KG1 (cell line): ENCODE measurements around the gene TBC1D21.

Source experiments
- DNase-seq: peaks from one replicate; lab custom pipeline; 2025; lab: John Stamatoyannopoulos, UW

The TBC1D21 gene

DNA sequence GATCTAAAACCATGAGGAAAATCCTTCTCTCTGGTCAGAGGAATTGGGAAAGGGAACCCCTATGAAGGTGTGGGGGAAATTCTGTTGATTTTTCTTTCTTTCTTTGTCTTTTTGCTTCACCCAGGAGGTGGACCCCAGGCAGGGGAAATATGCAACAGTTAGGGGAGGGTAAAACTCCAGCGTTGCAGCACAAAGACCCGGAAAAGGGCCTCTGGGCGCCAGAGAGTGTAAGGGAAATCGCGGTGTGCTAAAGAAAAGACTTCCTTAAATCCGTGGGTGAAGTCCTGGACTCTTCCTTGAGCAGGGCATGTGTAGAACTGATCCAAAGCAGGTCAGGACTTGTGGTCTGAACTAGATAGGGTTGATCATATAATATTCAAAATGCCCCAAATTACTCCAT lies 11.1 kb upstream of the TBC1D21 start:
- DNase-seq, result no peak

DNA sequence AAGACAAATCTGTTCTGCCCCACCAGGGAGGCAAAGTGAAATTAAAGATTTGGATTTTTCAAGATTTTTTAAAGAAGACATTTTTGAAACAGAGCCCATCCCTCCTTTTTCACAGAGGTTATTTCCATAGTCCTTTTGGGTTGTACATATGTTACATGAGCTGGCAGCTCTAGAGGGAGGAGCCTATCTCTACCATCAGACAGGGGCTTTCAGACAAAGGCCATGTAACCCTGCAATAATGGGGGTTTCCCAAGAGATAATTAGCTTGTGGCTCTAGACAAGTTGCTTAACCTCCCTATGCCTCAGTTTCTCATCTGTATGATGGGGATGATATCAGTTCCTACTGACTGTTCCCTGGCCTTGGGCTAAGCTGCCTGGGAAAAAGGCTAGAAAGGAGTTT lies 8.0 kb upstream of the TBC1D21 start:
- DNase-seq, result no peak

DNA sequence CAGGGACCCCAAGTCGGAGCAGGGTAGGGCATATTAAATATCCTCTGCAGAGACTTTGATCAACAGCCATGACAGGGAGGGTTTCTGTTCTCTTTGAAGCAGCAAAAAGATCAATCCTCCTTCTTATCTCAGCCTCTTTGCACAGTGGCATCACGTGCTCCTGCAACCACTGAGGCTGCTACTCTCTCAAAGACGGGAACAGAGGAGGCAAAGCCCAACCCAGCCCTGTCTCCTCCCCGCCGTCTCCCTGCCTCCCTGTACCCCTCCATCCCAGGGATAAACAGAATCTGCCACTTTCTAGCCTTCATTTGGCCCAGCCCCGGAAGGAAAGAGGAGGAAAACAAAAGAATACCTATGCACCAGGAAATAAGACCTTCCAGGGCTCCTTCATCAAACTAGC lies 7.5 kb upstream of the TBC1D21 start:
- no peak for DNase-seq

DNA sequence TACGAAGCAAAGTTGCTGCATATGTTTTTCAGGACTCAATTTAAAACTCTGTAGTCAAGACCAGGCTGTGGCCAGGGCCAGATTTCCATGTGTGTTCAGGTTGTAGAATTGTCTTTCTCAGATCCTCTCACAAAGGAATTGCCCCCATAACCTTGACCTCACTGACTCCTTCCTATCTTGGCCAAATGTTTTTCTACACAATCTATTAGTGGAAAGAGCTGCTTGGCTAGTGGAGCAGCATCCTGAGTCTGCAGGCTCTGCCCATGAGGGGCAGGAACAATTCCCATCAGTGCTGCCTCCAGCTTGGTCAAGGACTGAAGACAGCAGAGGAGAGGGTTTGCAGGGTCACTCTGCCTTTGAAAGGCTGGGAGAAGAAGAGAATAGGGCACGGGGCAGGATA lies 6.9 kb upstream of the TBC1D21 start:
- no peak for DNase-seq

DNA sequence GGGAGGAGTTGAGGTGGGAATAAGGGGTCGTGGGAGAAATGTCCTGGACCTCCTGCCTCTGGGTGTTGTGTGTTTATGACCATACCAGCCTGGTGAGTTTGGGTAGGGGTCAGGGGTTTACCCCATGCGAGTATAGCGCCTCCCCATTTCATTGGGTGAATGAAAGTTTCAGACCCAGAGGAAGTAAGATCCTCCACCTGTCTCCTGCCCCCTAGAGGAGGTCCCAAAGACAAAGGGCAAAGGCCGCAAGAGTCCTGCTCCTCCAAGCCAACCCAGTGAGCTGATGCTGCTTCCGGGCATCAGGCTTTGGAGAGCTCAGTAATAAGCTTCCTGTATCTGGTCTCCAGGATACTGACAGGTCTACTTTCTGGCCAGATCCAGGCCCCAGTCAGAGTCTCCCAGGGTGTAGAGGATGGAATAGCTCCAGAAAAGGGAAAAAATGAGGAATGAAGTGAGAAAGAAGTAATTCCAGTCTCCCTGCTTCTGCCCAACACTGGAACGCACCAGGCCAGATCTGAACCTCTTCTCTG lies 6.4 kb upstream of the TBC1D21 start:
- DNase-seq, result no peak

DNA sequence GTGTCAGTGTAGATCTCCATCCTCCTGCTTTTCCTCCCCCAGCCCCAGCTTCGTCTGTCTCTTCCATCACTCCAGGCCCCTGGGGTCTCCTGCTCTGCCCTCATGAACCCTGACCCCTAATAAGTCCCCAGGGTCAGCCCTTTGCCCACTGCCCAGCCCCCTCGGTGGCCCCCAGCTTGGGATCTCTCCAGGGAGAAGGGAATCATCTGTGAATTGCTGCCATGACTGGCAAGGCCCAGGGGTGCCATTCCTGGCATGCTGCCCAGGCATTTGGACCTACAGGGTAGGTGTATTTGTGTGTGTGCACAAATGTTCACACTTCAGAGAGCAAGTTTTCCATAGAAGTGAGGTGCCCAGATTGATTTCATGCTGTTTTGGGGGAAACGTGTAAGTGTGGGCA lies 5.9 kb upstream of the TBC1D21 start:
- no peak for DNase-seq

DNA sequence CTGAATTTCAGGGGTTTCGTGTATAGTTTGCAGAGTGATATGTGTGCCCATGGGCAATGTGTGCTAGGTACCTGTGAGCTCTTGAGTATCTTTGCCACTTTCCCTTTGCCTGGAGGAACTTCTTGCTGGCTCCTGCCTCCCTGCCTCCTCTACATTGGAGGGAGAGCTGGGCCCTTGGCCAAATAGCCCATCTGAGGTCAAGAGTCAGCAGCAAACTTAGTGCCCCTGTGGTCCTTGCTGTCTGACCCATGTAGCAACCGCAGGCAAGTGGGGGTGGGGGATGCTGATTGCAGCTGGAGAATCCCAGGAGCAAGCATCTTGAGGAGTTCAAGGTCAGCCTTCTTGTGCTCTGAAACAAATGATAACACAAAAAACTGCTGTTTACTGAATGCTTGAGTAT lies 5.4 kb upstream of the TBC1D21 start:
- DNase-seq, result no peak

DNA sequence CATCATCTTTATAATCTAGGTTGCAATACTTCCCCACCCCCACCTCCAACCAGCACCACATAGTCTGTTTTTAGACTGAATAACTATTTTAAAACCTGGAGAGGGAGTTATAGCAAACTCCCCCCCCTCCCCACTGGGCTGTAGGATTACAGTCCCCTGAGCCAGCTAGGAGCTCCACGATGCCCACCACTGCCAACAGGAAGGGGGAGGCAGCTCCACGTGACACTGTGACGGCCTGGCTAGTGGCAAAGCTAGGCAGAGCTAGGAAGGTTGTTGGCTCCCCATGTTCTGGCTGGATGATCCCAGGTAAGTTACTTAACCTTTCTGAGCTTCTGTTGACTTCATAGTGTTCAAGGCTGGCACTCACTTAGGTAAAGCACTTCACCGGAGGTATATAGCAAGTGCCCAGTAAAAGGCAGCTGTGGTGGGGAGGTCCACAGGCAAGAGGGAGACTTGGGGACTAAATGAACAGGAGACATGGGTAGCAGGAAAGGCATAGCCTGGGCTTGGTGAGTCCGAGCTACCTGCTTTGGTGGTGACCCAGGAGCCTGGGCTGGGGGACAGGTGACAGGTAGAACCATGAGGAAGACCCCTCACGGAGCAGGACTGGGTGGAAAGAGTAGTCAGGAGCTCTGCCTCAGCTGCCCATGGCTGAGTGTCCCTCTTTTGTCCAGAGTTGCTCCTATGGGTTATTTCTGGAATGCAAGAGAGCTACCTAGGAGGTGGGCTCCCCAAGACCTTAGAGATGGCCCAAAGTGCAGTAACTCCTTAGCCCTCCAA lies 4.0 kb upstream of the TBC1D21 start:
- no peak for DNase-seq

DNA sequence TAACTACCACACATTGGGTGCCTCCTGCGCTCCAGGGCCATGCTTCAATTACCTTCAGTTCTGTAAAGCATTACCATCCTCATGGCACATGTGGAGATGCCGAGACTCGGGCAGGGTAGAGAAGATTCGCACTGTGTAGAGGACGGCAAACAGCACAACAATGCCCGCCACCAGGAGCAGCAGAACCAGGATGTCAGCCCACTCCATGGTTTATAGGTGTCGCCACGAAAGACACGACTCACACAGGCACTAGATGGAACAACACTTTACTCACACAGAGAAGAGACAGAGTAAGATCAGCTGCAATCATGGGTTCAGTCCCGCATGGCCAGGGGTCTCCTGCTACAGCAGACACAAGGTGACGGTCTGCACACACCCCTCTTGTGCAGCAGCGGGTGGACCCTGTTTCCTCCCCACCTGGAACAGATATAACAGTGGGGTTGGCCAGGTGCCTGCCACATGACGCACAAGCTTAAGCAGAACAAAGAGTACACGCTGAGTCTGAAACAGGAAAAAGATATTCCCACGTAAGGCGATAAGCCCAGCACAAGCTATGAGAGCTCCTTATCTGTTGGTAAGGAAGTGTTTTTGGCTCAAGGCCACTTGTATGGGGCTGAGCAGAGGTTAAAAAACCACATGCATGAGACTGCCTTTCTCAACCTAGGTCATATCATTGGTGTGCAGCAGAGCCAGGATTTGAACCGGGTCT lies 2.5 kb upstream of the TBC1D21 start:
- DNase-seq, result no peak

DNA sequence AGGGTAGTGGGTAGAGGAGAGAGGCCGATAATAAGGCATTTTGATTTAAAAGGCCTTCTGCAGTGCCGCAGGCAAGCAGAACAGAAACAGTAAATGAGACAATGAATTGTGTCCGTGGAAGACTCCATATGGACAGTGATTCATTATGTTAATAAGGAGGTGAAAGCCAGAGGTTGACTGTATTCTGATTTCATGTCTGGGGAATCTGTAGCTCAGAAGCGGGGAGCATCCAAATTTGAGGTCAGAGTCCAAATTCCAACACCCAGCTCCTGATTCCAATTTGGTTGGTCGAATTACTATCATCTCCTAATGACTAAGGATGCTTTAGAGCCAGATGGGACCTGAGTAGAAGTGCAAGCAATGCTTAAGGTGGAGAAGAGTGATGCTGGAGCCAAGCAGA lies 1.0 kb upstream of the TBC1D21 start:
- no peak for DNase-seq

DNA sequence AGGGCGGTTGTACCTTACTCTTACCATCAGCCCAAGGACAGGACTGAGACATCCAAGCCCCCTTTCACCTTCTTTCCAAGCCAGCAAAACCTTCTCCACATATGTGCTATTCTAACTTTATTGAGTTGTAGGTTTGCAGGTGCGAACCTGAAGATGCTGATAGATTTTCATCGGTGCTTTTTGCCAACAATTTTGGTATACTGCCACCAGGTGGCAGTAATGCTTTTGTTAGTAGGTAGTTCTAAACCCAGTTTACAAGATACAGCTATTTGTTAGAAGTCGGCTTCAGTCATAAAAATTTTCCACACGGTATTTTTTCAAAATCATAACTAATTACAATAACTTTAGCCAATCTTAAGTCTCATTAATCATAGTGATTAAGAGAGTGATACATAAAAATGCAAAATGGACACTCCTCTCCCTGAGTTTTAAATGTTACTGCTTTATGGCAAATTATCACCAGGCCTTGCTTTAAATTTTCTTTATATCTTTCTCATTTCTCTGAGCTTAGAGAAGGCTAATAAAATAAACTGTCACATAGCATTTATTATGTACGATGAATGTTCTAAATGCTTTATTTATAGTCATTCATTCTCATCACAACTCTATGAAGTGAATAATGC lies 636 bp downstream of the TBC1D21 start:
- peak; percentile 25 for DNase-seq

DNA sequence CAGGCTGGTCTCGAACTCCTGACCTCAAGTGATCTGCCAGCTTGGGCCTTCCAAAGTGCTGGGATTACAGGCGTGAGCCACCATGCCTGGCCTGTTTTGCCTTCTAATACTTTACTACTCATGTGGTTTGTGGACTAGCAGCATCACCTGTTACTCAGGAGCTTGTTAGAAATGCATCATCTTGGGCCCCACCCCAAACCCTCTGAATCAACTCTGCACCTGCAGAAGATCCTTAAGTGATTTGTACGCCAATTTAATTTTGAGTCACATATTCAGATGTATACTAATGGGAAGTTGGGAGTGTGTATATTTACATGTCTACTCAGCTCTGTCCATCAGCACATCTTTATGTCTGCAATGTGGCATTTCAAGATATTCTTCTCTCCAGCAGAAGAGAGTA lies 6.1 kb downstream of the TBC1D21 start:
- DNase-seq, result no peak

DNA sequence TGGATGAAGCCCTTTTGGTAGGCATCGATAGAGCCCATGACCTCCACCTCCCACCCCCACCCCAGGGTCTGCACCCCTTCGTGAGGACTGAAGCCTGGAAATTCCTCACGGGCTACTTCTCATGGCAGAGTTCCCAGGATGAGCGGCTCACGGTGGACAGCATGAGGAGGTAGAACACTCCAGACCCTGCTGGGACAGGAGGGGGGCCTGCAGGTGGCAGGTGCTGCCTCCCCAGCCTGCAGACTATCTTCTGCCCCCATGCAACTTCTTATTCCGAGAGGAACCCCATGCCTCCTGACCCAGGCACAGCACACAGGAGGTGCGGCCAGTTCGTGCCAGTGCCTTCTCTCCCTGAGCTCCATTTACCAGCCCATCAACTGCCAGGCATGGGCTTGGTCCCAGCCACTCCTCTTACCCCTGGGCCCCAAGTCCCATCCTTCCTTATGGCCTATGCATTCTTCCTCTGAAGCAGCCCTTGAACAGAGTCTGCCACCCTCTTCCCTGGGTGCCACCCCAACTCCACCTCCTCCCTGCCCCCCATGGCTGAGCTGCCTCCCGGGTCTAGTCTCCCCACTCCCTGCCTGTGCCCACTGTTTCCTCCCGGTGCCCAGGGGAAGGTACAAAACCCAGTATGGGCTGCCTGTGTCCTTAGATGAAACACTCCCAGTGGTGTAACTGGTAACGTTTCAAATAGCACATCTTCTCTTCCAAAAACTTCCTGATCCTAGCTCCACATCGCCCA lies 8.4 kb downstream of the TBC1D21 start:
- no peak for DNase-seq

DNA sequence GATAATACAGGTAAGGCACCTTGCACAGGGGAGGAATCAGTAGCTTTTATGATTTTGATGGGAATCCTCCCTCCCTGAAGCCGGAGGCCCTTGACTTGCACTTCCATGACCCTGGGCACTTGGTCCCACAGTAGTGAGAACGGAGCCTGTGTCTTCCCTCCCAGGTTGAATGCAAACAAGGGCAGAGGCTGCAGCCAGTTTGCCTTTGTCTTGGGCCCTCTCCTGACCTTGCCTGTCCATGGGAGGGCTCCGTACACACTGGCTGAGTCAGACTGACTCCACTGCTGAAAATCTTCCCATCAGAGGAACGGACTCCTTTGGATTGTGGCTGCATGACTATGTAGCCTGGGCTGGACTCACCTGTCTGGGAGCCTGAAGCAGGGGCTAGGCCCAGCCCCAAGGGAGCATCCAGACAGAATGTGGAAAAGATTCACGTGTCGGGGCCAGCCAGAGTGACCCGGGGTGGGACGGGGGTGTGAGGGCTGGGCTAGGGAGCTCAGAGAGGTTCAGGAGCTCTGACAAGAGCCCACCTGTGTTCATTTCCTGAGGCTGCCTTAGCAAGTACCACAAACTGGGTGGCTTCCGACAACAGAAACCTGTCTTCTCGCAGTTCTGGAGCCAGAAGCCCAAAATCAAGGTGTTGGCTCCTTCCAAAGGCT lies 9.5 kb downstream of the TBC1D21 start:
- DNase-seq, result no peak

DNA sequence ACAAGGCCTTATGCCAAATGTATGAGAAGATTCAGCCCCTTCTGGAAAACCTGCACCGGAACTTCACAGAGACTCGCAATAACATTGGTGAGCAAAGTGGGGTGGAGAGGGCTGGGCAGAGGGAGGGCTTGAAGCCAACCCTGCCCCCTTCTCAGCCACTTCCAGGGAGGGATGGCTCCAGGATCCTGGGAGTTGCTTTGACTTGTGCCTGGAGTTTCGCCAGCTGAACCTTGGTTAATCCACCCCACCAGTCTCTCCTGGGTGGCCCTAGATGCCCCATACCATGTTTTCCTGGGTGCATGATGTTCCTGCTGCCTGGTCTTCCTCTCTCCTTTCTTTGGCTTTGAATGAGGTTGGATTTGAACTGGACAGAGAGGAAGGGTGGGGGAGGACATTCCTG lies 10.8 kb downstream of the TBC1D21 start:
- no peak for DNase-seq

DNA sequence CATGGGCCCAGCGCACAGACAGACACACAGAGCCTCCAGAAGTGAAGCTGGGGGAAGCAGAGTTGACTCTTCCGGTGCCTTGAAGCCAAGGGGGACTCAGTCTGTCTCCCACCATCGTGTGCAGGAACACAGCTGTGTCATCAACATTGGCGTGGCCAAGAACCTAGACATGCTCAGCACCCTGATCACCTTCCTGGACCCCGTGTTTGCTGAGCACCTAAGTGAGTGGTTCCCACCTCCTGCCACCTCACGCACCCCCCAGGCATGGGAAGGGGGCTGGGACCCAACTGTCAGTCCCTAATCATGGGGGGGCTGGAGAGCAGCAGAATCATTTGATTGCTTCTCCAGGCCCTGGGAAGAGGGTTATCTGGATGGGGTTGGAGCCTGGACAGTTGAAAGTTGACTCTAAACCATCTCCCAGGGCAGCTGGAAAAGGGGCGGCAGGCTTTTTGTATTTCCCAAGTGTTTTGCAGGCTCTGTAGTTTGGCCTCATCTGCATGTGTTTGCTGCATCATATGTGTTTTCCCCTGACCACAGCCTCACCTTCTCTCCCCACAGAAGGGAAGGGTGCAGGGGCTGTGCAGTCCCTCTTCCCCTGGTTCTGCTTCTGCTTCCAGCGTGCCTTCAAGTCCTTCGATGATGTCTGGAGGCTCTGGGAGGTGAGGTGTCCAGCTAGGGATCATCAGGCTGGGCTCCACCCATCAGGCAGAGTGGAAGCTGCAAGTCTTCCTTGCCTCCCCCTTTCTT lies 12.8 kb downstream of the TBC1D21 start:
- no peak for DNase-seq

DNA sequence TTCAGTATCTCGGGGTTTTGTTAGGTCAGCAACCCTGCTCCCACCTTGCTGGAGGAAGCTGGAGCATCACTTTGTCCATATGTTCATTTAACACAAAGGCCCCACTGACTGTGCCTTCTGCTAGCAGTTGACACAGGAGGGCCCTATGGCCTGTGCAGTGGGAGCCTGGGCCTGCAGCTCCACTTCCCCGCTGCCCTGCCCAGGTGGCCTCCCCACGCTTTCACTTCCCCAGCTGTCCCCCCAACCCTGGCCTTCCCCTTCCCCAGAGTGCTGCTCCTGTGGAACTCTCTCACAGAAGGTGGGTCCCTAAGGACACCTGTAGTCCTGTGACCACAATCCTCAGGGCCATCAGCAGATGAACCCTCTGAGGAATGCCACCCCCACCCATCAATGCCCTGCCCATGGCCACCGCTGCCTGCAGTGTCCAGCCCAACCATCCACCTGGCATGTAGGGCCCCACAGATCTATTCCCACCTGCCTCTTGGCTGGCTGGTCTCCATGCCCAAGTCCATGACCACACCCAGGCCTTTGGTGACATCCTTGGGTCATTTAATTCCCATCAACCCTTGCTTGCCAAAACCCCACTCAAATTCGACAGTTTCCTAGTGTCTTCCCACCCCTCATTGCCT lies 13.5 kb downstream of the TBC1D21 start:
- DNase-seq, result no peak

DNA sequence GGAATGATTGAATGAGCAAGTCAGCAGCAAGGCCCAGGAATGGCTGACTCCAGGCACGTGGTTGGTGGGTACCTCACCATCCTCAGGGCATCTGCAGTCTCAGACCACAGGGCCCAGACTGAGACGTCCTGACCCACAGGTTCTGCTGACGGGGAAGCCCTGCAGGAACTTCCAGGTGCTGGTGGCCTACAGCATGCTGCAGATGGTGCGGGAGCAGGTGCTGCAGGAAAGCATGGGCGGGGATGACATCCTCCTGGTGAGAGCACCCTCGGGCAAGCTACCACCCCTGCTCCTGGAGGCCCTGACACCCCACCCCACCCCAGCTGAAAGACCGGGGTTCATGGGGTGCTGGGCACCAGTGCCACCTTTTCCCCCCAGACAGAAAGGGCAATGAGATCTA lies 14.1 kb downstream of the TBC1D21 start:
- DNase-seq, result no peak

DNA sequence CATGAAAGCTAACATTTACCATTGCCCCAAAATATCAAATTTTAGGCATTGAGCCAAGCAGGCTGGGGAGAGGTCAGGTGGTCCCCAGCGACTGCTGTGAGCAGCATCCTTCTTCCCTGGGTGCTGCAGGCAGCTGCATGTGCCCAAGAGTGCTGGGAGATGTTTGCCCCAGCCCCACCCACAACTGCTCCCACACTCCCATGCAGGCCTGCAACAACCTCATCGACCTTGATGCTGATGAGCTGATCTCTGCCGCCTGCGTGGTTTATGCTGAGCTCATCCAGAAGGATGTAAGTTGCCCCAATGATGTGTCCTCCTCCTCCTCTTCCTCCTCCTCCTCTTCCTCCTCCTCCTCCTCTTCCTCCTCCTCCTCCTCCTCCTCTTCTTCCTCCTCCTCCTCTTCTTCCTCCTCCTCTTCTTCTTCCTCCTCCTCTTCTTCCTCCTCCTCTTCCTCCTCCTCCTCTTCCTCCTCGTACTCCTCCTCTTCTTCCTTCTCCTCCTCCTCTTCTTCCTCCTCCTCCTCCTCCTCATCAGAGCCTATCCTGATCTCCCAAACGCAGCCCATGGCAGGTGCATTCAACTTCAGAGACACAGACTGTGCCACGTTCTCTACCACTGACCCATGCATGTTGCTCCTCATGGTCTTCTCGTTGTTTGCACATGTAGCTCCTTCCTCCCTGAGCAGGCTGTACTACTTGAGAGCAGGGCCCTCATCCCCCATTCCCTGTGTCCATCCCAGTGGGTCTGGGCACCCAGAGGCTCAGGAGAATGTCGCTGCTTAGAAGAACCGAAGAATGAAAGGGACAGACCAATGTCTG lies 15.1 kb downstream of the TBC1D21 start:
- DNase-seq, result no peak
